HG03039 (cell line): ENCODE measurements around the gene ISL2.

Experiments used
- ATAC-seq: cut with Tn5 transposase; IDR thresholded peaks from one replicate; pipeline ENCODE4 v1.9.1; 2021; ENCODE audit warnings: mild to moderate bottlenecking, moderate library complexity; ENCODE audit not compliant: unreplicated experiment

Gene ISL2

DNA sequence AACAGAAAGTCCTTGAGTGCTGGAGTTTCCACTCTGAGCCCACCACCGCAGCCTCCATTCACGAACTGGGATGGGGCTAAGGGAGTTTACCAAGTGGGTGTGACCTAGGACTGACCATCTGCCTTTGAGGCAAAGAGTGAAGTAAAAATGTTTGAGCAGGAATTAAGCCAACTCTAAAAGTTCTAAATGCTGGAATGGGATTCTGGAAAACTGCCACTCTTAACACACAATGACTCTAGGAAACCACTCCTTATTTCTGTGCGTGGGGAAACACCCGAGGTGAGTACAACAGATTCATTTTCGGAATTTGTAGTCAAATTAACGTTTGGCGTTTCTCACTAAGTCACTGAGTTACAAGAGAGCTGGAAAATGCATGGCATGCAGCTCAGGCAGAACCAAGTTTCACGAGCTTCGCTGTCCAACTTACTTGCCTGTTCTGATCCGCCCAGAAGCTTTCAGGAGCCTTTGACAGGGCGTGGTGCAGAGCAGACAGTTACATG is 31.6 kb downstream of the ISL2 start:
- ATAC-seq, result no peak

DNA sequence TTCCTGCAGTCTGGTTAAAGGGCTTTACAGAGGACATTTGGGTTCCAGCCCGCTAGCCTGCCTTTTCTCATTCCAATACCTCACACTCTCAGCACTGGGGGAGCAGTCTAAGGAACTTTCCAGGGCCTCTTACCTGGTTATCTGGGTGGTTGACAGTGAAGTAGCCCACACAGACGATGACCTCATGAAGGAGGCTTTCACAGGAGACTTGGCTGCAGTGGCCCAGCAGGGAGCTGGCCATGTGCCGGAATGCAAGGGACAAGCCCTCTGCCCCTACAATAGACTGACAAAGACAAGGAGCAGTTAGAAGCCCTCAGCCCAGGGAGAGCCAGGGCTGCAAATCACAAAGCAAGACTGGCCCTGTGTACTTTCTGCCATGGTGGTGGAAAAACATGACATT is 39.5 kb downstream of the ISL2 start:
- no peak for ATAC-seq

DNA sequence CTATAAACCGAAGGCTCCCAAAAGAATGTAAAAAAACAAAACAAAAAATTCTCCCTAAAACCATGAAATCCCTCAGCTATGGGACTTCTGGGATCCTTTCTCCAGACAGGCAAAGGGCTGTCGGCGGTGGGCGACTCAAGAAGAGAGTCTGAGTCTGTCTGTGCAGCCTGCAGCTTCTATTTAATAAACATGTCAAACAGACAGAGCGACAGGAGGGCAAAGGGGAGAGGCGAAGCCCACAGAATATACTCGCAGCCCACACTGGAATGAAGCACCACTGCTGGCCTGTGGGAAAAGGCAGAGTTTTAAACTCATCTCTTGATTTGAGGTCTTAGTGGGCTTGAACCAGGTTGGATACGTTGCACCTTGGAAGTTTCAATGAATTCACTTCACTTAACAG is 40.2 kb downstream of the ISL2 start:
- no peak for ATAC-seq

GRCh38 chr15:76377217-76377616 is 40.6 kb downstream of the ISL2 start:
- no peak for ATAC-seq

- ATAC-seq, result no peak
Observed at GRCh38 chr15:76377751-76378150, 41.2 kb downstream of the ISL2 start.

DNA sequence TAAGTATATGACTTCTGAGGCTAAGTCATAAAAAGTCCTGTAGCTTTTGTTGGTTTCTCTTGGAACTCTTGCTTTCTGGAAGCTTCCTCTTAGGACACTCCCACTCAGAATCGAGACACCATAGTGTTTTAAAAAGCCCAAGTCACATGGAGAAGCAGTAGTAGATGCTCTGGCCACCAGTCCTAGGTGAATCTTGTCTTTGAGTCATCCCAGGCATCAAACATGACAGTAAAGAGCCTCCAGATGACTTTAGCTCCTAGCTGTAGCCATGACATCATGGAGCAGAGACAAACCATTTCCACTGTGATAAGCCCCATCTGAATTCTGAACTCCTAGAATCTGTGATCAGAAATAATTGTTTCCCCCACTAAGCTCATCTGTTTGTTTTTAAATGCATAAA is 42.1 kb downstream of the ISL2 start:
- no peak for ATAC-seq

GRCh38 chr15:76380249-76380648 is 43.7 kb downstream of the ISL2 start:
- ATAC-seq, result no peak

GRCh38 chr15:76381366-76381765 is 44.8 kb downstream of the ISL2 start:
- no peak for ATAC-seq

- ATAC-seq, result no peak
Observed at GRCh38 chr15:76382987-76383728, 46.6 kb downstream of the ISL2 start.

- ATAC-seq, result no peak
Observed at GRCh38 chr15:76384409-76384808, 47.8 kb downstream of the ISL2 start.

- no peak for ATAC-seq
Observed at GRCh38 chr15:76386178-76386577, 49.6 kb downstream of the ISL2 start.

GRCh38 chr15:76386926-76387325 is 50.4 kb downstream of the ISL2 start:
- no peak for ATAC-seq

- ATAC-seq, result no peak
Observed at GRCh38 chr15:76390571-76390970, 54.0 kb downstream of the ISL2 start.

DNA sequence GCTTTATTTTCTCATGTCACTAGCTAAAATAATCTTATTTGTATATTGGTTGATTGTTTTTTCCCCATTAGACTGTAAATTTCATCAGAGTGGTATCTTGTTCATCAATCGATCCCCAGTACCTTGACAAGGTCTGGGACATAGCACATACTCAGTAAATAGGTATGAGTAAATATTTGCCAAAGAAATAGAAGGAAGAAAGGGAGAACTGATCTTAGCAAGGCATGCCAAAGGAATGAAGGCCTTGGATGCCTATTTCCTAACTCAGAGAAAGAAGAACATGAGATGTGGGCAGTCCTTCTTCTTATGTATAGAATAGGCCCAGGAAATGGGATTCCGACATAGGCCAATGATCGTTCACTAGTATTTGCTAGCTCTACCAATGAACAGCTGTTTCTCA is 54.7 kb downstream of the ISL2 start:
- no peak for ATAC-seq

GRCh38 chr15:76391847-76392246 is 55.3 kb downstream of the ISL2 start:
- no peak for ATAC-seq
